GM18505 (cell line): Measurements from ENCODE around the gene CDC42BPA.
"Not testable (repeated sequence)": the region's sequence is repeated elsewhere in the genome, so short reads cannot be mapped to it uniquely, and the experiment has no call there.

Experiments
- ATAC-seq: cut with Tn5 transposase; IDR thresholded peaks from one replicate; pipeline ENCODE4 v1.9.1; 2021; ENCODE audit not compliant: unreplicated experiment
- POLR2A ChIP-seq: IDR thresholded peaks from 4 replicates; pipeline ENCODE4 v1.6.1; 2011; ENCODE audit warnings: borderline replicate concordance; ENCODE audit not compliant: insufficient read depth, insufficient read length; ENCODE audit errors: extremely low read depth

The CDC42BPA gene

DNA sequence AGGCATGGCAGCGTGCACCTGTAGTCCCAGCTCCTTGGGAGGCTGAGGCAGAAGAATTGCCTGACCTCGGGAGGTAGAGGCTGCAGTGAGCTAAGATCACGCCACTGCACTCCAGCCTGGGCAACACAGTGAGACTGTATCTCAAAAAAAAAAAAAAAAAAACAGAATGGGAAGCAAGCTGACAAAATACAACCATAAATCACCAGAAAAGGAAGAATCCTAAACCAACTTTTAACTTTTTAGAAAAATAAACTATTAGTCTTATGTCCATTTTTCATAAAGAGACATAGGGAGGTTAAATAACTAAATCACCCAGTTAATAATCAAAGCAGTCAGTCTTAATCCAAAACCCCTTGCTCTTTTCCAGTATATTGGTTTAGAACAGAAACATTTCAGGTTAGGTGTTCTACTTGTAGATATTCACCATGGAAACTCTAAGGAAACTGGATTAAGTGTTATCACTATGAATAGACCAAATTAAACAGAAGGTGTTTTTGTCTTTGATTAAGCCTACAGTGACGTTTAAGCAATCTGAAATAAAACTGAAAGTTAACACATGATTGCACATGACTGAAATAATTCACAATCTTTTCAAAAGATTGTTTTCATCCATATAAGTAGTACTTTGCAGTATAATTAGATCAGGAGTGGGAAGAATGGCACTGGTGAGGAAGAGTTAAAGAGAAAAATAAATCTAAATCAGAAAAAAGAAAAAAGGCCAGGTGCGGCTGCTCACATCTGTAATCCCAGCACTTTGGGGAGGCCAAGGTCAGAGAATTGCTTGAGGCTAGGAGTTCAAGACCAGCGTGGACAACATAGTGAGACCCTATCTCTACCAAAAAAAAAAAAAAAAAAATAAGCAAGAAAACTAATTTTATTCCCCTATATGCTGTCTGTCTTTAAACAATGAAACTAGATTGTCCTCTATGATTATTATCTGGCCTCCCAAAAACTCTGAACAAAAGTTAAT, 9.6 kb downstream of the CDC42BPA start:
- ATAC-seq, result no peak

DNA sequence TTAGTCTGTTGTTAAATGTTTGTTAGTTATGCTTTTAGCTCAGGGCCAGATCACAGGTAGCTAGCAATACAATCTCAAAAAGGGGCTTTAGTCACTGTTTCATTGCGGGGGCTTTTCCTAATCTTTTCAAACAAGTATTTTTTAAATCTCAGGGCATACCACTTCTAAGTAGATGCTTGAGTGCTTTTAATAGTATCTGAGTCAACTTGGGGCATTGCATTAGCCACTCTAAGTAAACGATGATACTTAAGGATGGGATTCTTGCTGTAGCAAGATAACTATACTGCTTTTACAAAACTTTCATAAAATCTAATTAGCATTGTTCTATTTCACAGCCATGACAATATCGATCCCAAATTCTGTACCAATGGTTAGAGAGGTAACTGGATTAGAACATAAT, 11.6 kb downstream of the CDC42BPA start:
- ATAC-seq, result no peak

More for the DNA sequence above, 9.6 kb downstream of the CDC42BPA start:
- TF ChIP-seq POLR2A, result no peak

GRCh38 chr1:227305894-227306626, 12.2 kb downstream of the CDC42BPA start:
- TF ChIP-seq POLR2A, result no peak
- no peak for ATAC-seq

More for the DNA sequence above, 11.6 kb downstream of the CDC42BPA start:
- no peak for TF ChIP-seq POLR2A

- ATAC-seq, result no peak
- no peak for TF ChIP-seq POLR2A
Observed at GRCh38 chr1:227304665-227305064, 13.6 kb downstream of the CDC42BPA start.

DNA sequence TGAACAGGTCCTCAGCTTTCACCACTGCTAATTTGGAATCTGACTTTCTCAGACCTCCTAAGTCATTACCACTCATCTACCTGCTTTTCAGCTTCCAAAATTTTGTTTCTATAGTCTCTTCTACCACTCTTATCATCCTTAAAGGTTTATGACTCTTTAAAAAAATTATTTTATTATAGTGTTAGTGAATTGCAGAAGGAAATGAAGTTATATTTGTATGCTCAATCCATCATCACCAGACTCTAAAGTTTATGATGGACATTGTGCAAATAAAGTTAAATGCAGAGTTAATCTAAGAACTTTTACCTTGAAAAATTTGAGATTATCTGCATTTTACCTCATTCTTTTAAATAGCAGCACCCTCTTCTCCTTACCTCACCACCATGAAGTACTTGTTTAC, 14.6 kb downstream of the CDC42BPA start:
- no peak for ATAC-seq
- no peak for TF ChIP-seq POLR2A

GRCh38 chr1:227300682-227301081, 17.6 kb downstream of the CDC42BPA start:
- no peak for TF ChIP-seq POLR2A
- no peak for ATAC-seq

DNA sequence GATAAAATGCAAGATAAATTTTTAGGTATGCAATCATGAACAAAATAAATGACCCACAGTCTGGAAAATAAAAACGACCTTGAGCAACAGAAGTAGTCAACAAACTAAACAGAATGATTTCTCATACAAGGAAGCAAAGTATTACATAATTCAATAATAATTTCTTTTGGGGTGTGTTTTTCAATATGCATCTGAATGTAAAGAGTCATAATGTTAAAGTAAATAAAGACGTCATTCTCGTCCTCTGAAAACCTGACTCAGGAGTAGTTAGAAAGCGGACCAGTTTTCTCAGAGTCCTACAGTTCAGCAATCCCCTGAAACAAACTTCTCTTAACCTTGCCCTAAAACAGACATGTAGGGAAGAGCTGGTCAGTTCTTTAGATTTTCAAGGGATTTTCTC, 18.6 kb downstream of the CDC42BPA start:
- no peak for TF ChIP-seq POLR2A
- ATAC-seq, result no peak

DNA sequence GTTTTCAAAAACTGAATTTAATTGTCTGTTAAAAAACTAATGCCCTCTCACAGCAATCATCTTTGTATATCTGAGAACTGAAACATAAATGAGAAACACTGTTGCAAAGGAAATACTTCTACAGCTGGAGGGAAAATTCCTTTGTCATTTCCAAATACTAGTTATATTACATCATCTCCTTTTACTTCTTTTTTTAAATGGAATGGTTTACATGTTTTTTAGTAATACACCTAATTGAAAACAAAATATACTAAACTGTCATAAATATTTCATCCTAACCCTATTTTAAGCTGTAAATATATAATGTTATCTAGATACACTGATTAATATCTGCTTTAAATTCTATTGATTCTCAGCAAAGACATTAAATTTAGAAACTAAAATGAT, 19.1 kb downstream of the CDC42BPA start:
- no peak for TF ChIP-seq POLR2A
- ATAC-seq, result no peak

DNA sequence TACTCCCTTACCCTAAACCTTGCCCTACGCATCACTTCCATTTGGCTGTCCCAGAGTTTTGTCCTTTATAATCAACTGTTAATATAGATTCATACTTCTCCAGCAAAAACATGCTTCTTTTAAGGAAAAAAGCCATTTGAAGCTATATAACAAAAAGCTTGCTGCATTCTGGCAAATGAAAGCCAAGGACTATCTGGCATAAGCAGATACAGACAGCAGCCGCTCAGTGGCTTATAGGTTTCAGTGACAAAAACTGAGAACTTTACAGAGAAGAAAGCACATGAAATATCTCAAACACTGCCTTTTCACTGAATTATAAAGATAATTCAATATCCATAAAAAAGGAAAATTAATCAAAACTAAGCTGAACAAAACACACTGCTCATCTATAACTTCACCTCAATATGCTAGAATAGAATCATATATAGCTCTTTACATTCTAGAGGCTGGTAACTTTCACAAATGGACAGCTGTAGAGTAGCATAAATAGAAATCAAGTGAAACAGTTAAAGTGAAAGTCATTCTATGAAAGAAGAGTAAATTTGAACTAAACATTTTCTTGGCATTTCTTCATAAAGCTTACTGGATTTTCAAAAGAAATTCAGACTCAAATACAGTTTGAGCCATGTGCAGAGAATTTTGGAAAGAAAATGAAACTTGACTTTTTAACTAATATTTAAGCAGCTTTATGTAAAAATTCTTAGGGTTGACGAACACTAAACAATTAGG, 19.6 kb downstream of the CDC42BPA start:
- ATAC-seq, result no peak
- TF ChIP-seq POLR2A, result no peak

DNA sequence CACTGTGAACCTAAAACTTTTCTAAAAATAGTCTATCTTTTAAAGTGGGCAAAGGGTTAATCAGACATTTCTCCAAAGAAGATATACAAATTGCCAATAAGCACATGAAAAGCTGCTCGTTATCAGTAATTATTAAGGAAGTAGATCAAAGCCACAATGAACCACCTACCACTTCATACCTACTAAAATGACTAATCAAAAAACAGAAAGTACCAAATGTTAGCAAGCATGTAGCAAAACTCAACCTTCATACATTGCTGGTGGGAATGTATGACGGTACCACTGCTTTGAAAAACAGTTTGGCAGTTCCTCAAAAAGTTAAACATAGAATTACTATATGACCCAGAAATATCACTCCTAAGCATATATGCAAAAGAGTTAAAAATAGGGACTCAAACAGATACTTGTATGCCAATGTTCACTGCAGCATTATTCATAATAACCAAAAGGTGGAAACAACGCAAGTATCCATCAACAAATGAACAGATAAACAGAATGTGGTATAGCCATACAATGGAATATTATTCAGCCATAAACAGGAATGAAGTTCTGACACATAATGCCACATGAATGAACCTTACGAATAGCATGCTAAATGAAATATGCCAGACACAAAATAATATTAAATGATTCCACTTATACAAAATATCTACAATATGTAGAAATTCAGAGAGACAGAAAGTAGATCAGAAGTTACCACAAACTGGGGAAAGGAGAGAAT, 21.1 kb downstream of the CDC42BPA start:
- no peak for ATAC-seq

DNA sequence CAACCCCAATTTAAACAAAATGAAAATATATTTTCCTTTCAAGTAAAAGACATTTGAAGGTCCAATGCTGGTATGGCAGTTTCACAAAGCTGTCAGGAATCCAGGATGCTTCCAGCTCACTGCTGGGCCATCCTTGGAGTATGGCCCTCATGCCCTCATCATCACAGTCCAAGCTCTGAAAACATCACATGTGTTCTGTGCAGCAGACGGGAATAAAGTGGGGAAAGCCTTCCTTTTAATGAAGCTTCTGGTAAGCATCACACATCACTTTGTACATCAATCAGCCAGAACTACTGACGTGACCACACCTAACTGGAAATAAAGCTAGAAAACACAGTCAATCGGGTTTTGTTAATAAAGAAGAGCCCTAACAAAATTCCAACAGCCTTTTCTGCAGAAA, 22.7 kb downstream of the CDC42BPA start:
- TF ChIP-seq POLR2A, result no peak
- no peak for ATAC-seq

More for the DNA sequence above, 21.1 kb downstream of the CDC42BPA start:
- TF ChIP-seq POLR2A, result no peak

GRCh38 chr1:227285745-227286144, 32.5 kb downstream of the CDC42BPA start:
- no peak for TF ChIP-seq POLR2A
- ATAC-seq, result no peak

- ATAC-seq, result no peak
- TF ChIP-seq POLR2A, result no peak
Observed at GRCh38 chr1:227281371-227281770, 36.9 kb downstream of the CDC42BPA start.

- no peak for TF ChIP-seq POLR2A
- no peak for ATAC-seq
Observed at GRCh38 chr1:227280836-227281235, 37.5 kb downstream of the CDC42BPA start.

DNA sequence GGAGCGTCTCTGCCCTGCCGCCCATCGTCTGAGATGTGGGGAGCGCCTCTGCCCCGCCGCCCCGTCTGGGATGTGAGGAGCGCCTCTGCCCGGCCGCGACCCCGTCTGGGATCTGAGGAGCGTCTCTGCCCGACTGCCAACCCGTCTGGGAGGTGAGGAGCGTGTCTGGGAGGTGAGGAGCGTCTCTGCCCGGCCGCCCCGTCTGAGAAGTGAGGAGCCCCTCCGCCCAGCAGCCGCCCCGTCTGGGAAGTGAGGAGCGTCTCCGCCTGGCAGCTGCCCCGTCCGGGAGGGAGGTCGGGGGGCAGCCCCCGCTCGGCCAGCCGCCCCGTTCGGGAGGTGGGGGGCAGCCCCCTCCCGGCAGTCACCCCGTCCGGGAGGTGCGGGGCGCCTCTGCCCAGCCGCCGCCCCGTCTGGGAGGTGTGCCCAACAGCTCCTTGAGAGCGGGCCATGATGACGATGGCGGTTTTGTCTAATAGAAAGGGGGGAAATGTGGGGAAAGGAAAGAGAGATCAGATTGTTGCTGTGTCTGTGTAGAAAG, 42.1 kb downstream of the CDC42BPA start:
- ATAC-seq, result not testable (repeated sequence)
